Activated CD4-positive, alpha-beta T cell treated with anti-CD3 and anti-CD28 coated beads, Interleukin-10, Interleukin-2, amounts not matched to agents 100 ng/mL and 50 ng/mL, durations not matched to agents 16 hours and 8 hours (primary cell): Measurements from ENCODE around the gene MYBPC3.

ENCODE experiments used
- DNase-seq: peaks from one replicate; pipeline ENCODE4 v3.0.0-alpha.2; 2020

MYBPC3 gene

GRCh38 chr11:47383071-47383470, 30.6 kb upstream of the MYBPC3 start:
- no peak for DNase-seq

DNA sequence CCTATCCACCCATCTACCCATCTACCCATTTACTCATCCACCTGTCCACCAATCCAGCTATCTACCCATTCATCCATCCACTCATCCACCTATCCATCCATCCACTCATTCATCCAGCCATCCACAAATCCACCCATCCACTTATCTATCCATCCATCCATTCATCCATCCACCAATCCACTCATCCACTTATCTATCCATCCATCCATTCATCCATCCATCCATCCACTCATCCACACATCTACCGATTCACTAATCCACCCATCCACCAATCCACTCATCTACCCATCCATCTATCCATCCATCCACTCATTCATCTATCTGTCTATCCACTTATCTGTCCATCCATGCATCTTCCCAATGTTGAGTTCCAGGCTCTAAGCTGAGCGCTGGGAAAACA, 27.6 kb upstream of the MYBPC3 start:
- no peak for DNase-seq

GRCh38 chr11:47379317-47379716, 26.8 kb upstream of the MYBPC3 start:
- no peak for DNase-seq

DNA sequence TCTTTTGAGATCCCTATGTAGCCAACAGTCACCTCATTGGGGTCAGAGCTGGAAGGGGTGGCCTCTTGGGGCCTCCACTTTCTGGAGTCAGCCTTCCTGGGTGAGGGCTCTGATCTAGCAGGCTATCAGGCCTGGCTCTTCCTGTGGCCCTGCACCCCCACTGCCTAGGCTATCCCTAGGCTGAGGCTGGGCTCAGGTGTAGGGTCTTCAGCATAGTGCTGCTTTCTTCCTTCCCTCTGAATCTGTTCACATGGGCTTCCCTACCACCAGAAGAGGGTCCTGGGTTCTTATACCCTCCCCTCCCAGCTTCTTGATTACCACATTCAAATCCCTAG, 26.3 kb upstream of the MYBPC3 start:
- DNase-seq: no peak

GRCh38 chr11:47378010-47378835, 25.7 kb upstream of the MYBPC3 start, which contains the start of gene SPI1:
Gene SPI1, minus strand, starts transcription at chr11:47378547. Its CDS starts 194 bp downstream, at chr11:47378353.
- no peak for DNase-seq

- DNase-seq: no peak
These were observed 25.1 kb upstream of the MYBPC3 start for GRCh38 chr11:47377571-47378009.

DNA sequence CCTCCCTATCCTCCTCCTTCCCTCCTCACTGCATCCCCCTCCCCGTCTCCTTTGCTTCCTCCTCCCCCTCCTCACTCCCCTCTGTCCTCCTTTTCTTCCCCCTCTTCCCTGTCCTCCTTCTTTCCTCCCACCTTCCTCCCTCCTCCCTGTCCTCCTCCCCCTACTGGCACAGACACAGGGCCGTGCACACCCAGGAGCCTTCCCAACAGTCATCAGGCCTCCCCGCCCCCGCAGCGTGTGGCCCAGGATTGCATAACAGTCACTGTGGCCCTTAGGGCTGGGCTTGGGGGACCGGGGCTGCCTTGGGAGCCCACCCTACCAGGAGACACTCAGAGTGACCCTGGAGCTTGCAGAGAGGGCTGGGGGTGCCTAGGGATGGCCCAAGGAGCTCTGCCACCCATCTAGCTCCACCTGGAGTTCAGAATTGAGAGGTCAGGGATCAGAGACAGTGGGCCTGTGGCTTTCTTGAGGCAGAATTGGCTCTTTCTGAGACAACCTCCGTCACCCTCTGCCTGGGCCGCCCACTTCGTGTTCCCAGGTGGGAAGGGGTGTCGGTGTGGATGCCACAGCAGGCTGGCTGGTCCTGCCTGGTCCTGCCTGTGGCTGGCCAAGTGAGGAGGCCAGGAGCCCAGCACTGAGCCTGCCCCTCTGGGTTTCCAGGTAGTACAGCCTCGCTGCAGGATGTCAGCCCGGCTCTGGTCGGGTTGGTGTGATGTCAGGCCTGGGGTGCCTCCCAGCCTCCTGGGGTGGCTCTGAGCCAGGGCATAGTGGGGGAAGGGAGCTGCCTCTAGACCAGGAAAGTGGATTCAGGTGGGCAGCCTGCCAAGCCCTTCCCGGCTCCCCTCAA, 24.2 kb upstream of the MYBPC3 start:
- no peak for DNase-seq

DNA sequence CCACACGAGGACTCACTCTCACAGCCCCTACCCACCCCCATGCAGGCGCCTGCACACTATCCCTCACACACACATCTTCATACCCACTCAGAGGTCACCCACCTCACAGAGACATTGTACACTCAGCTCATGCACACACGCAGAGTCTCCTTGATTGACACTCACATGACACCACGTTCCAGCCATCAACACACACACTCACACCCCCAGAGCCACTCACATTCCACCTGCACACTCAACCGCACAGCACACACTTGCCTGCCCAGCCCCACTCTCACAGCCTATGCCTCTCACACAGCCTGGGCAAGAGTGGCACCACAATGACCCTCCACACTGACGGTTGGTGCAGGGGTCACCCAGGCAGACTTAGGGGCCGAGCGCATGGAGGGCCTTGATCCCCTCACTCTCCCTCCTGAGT, 23.6 kb upstream of the MYBPC3 start:
- DNase-seq: no peak

- DNase-seq: no peak
These were observed 23.1 kb upstream of the MYBPC3 start for GRCh38 chr11:47375546-47376085.

GRCh38 chr11:47375020-47375419, 22.5 kb upstream of the MYBPC3 start:
- DNase-seq: no peak

GRCh38 chr11:47374720-47375019, 22.2 kb upstream of the MYBPC3 start:
- DNase-seq: no peak

- peak; percentile 87 for DNase-seq
These were observed 21.6 kb upstream of the MYBPC3 start for GRCh38 chr11:47373876-47374719.

DNA sequence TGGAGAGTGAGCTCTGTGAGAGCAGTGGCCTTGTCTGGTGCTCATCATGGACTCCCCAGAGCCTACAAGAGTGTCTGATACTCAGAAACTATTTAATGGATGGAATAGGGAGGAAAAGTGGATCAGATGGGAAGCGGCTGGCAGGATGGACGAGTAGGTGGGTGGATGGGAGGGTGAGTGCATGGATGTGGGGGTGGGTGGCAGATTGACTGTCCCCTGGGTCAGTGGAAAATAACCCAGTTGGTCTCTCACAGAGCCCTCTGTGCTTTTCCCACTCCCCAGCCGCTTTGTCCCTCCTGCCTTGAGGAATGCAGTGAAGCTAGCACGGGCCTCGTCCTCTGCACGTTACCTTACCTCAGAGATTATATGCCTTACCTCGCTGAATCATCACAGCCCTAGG, 19.9 kb upstream of the MYBPC3 start:
- no peak for DNase-seq

DNA sequence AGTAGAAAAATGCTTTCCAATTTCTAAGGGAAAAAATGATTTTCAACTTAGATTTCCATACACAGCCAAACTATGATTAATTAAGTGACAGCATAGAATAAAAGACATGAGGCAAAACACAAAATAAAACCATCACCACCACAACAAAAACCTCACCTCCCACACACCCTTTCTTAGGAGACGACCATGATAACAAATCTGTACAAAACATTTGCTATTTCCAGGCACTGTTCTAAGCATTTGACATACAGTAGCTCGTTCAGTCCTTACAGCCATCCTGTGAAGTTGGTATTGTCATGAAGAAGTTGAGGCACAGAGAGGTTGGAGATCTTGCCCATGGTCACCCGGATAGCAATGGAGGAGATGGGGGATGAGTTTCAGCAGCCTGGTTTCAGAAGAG, 17.2 kb upstream of the MYBPC3 start:
- no peak for DNase-seq

GRCh38 chr11:47366020-47366490, 13.6 kb upstream of the MYBPC3 start:
- no peak for DNase-seq

GRCh38 chr11:47361419-47361818, 8.9 kb upstream of the MYBPC3 start:
- DNase-seq: no peak

GRCh38 chr11:47360341-47360740, 7.8 kb upstream of the MYBPC3 start:
- DNase-seq: no peak

DNA sequence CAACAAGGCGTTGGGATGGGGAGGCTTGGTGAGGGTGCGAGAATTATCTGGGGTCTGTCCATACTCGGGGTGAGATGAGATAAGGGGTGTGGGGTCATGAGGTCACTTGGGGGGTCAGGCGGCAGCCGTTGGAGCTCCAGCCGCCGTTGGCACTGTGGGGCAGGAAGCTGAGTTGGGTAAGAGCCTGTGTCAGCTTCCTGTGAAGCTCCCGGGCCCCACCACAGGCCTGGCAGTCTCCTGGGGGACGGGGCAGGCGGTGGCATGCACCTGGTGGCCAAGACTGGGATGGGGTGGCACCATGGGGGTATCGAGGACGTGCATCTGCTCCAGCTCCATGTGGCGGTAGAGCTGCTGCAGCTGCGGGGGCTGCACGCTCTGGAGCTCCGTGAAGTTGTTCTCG, 7.1 kb upstream of the MYBPC3 start:
- DNase-seq: peak; percentile 45

- DNase-seq: no peak
These were observed 6.7 kb upstream of the MYBPC3 start for GRCh38 chr11:47359162-47359561.

DNA sequence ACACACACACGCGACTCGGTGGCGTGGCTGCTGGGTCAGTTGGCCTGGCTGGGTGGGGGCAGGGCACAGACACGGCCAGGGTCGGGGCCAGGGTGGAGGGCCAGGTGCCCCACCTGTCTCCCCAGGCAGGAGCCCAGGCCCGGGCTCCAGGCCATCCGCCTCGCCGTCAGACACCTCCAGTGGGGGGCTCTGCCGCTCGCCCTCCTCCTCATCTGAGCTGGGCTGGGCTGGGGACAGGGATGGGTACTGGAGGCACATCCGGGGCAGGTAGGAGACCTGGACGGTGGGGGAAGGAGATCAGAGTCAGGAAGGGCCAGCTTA, 6.2 kb upstream of the MYBPC3 start:
- DNase-seq: no peak

GRCh38 chr11:47357985-47358730, 5.7 kb upstream of the MYBPC3 start:
- no peak for DNase-seq

DNA sequence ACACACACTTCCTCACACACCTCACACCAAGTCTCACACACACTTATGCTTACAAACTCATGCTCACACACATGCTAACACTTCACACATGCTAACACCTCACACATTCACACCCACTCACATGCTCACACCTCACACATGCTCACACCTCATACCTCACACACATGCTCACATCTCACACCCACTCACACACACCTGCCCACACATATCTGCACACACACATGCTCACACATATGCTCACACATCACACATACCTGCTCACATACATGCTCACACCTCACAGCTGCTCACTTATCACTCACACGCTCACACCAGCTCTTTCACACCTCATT, 4.5 kb upstream of the MYBPC3 start:
- no peak for DNase-seq
